IMR-90 (cell line): Measurements from ENCODE around the gene FNIP1. TPM values are rescaled to one million over a fixed set of nuclear protein-coding genes. Genes with fewer than 3 reads are reported as not detected.

Source experiments
- ATAC-seq: fragments of 200-7000 bp; cut with Tn5 transposase; 2 replicates; pipeline ENCODE4 v1.9.1; 2020; ENCODE audit warnings: low read depth, mild to moderate bottlenecking, moderate library complexity
- BruUV-seq: library from RNA; stranded (reverse); fragments of 400-500 nt; replicated peaks from 2 replicates; lab custom pipeline; 2021; lab: Mats Ljungman, UMichigan
- CTCF ChIA-PET: fragments of 300-600 bp; formaldehyde crosslinking; extraction: SDS; loops from one replicate; lab custom pipeline; 2021; ENCODE audit warnings: antibody characterized with exemption; lab: Yijun Ruan, JAX
- POLR2A ChIA-PET: fragments of 300-600 bp; sonication (Branson Sonifier 250); formaldehyde crosslinking; loops from one replicate; lab custom pipeline; 2022; ENCODE audit warnings: antibody characterized with exemption; ENCODE audit not compliant: unreplicated experiment; lab: Charles Lee
- DNase-seq: peaks from one replicate; pipeline ENCODE4 v3.0.0; 2013
- H2AFZ ChIP-seq: replicated peaks from 2 replicates; pipeline ENCODE3; 2013; ENCODE audit warnings: low read length, mild to moderate bottlenecking; ENCODE audit not compliant: poor library complexity
- H2AK5ac ChIP-seq: 2 replicates; pipeline ENCODE4 v1.6.1; 2013; ENCODE audit warnings: low read depth, low read length, inconsistent platforms
- H2AK9ac ChIP-seq: replicated peaks from 2 replicates; pipeline ENCODE3; 2013; ENCODE audit warnings: mild to moderate bottlenecking, low read depth, low read length, moderate library complexity; ENCODE audit not compliant: poor library complexity
- H2BK120ac ChIP-seq: 2 replicates; pipeline ENCODE4 v1.6.1; 2013; ENCODE audit warnings: low read depth, low read length, inconsistent platforms
- H2BK15ac ChIP-seq: 3 replicates; pipeline ENCODE4 v1.6.1; 2013; ENCODE audit warnings: low read depth, low read length, inconsistent platforms
- H2BK20ac ChIP-seq: 2 replicates; pipeline ENCODE4 v1.6.1; 2013; ENCODE audit warnings: low read depth, mild to moderate bottlenecking, inconsistent platforms, low read length, moderate library complexity
- H2BK5ac ChIP-seq: 2 replicates; pipeline ENCODE4 v1.6.1; 2013; ENCODE audit warnings: mild to moderate bottlenecking, low read depth, low read length, inconsistent platforms; ENCODE audit not compliant: poor library complexity, severe bottlenecking
- H3K14ac ChIP-seq: replicated peaks from 2 replicates; pipeline ENCODE4 v1.6.1; 2013; ENCODE audit warnings: low read depth, low read length, inconsistent platforms
- H3K18ac ChIP-seq: 2 replicates; pipeline ENCODE4 v1.6.1; 2013; ENCODE audit warnings: low read depth, low read length, control low read depth
- H3K23ac ChIP-seq: 2 replicates; pipeline ENCODE4 v1.6.1; 2013; ENCODE audit warnings: low read depth, low read length, inconsistent platforms
- H3K27ac ChIP-seq: 2 replicates; pipeline ENCODE4 v1.5.1; 2013; ENCODE audit warnings: mild to moderate bottlenecking, control low read depth, low read length; ENCODE audit not compliant: insufficient read depth
- H3K27me3 ChIP-seq: 2 replicates; pipeline ENCODE4 v1.6.1; 2013; ENCODE audit warnings: low read length; ENCODE audit not compliant: control insufficient read depth, insufficient read depth
- H3K36me3 ChIP-seq: 2 replicates; pipeline ENCODE4 v1.6.1; 2013; ENCODE audit warnings: low read length, mixed read lengths; ENCODE audit not compliant: control insufficient read depth, insufficient read depth
- H3K4ac ChIP-seq: 2 replicates; pipeline ENCODE4 v1.6.1; 2013; ENCODE audit warnings: low read depth, low read length, inconsistent platforms
- H3K4me1 ChIP-seq: 2 replicates; pipeline ENCODE4 v1.6.1; 2013; ENCODE audit warnings: low read length, mixed read lengths; ENCODE audit not compliant: control insufficient read depth, insufficient read depth
- H3K4me2 ChIP-seq: 2 replicates; pipeline ENCODE4 v1.6.1; 2013; ENCODE audit warnings: low read depth, mild to moderate bottlenecking, control low read depth, low read length, moderate library complexity
- H3K4me3 ChIP-seq: 2 replicates; pipeline ENCODE4 v1.5.1; 2013; ENCODE audit warnings: low read depth, mild to moderate bottlenecking, control low read depth, low read length, moderate library complexity; ENCODE audit not compliant: insufficient read depth
- H3K56ac ChIP-seq: 2 replicates; pipeline ENCODE4 v1.6.1; 2013; ENCODE audit warnings: low read length, inconsistent platforms; ENCODE audit not compliant: insufficient read depth; ENCODE audit errors: extremely low read depth
- H3K79me1 ChIP-seq, 2 experiments: 2 replicates each; pipeline ENCODE4 v1.6.1; 2013; ENCODE audit warnings: low read length in 2 of 2, inconsistent platforms in 1 of 2, low read depth in 1 of 2
- H3K9ac ChIP-seq: 2 replicates; pipeline ENCODE4 v1.6.1; 2013; ENCODE audit warnings: low read depth, low read length, control low read depth
- H3K9me1 ChIP-seq: 2 replicates; pipeline ENCODE4 v1.6.1; 2013; ENCODE audit warnings: low read length, inconsistent platforms; ENCODE audit not compliant: insufficient read depth
- H3K9me3 ChIP-seq: 2 replicates; pipeline ENCODE4 v1.6.1; 2013; ENCODE audit warnings: low read length; ENCODE audit not compliant: control insufficient read depth, insufficient read depth
- H4K20me1 ChIP-seq: 2 replicates; pipeline ENCODE4 v1.6.1; 2013; ENCODE audit warnings: low read length, inconsistent platforms; ENCODE audit not compliant: insufficient read depth
- H4K5ac ChIP-seq: 2 replicates; pipeline ENCODE4 v1.6.1; 2013; ENCODE audit warnings: mild to moderate bottlenecking, low read depth, low read length, control low read depth
- H4K8ac ChIP-seq, 2 experiments: 2 replicates each; pipeline ENCODE4 v1.6.1; 2013; ENCODE audit warnings: low read depth in 2 of 2, low read length in 2 of 2, control low read depth in 1 of 2, inconsistent platforms in 1 of 2
- H4K91ac ChIP-seq: 2 replicates; pipeline ENCODE4 v1.6.1; 2013; ENCODE audit warnings: low read depth, low read length, inconsistent platforms; ENCODE audit not compliant: insufficient read depth
- BHLHE40 ChIP-seq: fragments of 150-350 bp; IDR thresholded peaks from 2 replicates; pipeline ENCODE4 v1.6.1; 2016; ENCODE audit warnings: mild to moderate bottlenecking, low read depth, low read length
- CTCF ChIP-seq: conservative IDR thresholded peaks from 2 replicates; pipeline ENCODE4 v1.5.1; 2012; ENCODE audit warnings: mild to moderate bottlenecking, low read depth, low read length, improper control_type of control experiment
- FOS ChIP-seq: fragments of 150-350 bp; IDR thresholded peaks from 2 replicates; pipeline ENCODE4 v1.6.1; 2016; ENCODE audit warnings: low read depth, low read length
- POLR2A ChIP-seq: IDR thresholded peaks from 2 replicates; pipeline ENCODE4 v1.6.1; 2012; ENCODE audit warnings: mild to moderate bottlenecking, low read depth, low read length
- SMC3 ChIP-seq: fragments of 150-350 bp; IDR thresholded peaks from 2 replicates; pipeline ENCODE4 v1.6.1; 2016; ENCODE audit warnings: low read depth, mild to moderate bottlenecking, antibody characterized with exemption, low read length, moderate library complexity
- WGBS, 2 experiments: methylation state at CpG; one replicate each; pipeline versions ENCODE4 v1.1.5 to v1.1.7; 2013; ENCODE audit warnings: missing lambda C conversion rate in 2 of 2; ENCODE audit not compliant: insufficient read length in 1 of 2; ENCODE audit errors: extremely low coverage in 2 of 2; 5-methylcytosine and 5-hydroxymethylcytosine counted together
- dilution Hi-C: fragments of 300-500 bp; cut with HindIII; formaldehyde crosslinking; loops from one replicate; pipeline ENCODE4 v1.14.3; 2018; ENCODE audit warnings: low sequenced_read_pairs; ENCODE audit not compliant: unreplicated experiment
- in situ Hi-C: fragments of 300-500 bp; cut with MboI; formaldehyde crosslinking; loops from 3 replicates; pipeline ENCODE4 v1.14.3; 2019; ENCODE audit warnings: low sequenced_read_pairs, inconsistent platforms, mixed read lengths
- intact Hi-C: fragments of 100-400 bp; cut with micrococcal nuclease; formaldehyde crosslinking; loops from 2 replicates; pipeline ENCODE4 v1.10.0; 2022
- polyA plus RNA-seq, 3 experiments: library from polyadenylated mRNA; depleted of rRNA; stranded (reverse); fragments of >200 nt; gene quantifications; 2 replicates each; pipeline ENCODE4 v1.2.3, GENCODE V29; 2012; ENCODE audit warnings: low replicate concordance in 1 of 3
- total RNA-seq: library from RNA; depleted of rRNA; stranded (reverse); fragments of >200 nt; gene quantifications from 2 replicates; pipeline ENCODE4 v1.2.3, GENCODE V29; 2012

FNIP1 gene
- total and polyA plus RNA-seq, 2 of the 4 experiments (the other 2 are of a cell fraction) = 5.6 to 34.1 TPM

DNA sequence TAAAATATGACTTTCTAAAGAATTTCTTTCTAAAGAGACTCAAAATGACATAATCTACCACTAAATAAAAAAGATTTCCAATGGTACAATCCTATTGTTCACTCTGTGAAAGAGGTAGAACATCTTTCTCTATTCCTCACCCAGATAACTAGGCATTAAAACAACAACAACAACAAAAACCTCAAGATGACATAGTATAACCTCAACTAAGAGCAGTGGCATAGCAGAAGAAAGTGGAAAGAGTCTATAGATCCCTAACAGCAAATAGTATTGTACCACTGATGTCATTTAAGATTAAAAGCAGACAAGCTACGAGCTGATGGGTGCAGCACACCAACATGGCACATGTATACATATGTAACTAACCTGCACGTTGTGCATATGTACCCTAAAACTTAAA is 191.7 kb downstream of the FNIP1 start:
- Histone ChIP-seq H3K18ac (no peak overlapping the region), H3K9ac (no peak overlapping the region), H3K4ac (no peak overlapping the region), H4K91ac (no peak overlapping the region), H2AK5ac (no peak overlapping the region), H2AFZ (no peak overlapping the region), H2BK120ac (no peak overlapping the region), H2BK20ac (no peak overlapping the region), H3K9me1 (peaks cover 10% of the 10 kb centered on the region; the same call in 1 of the 2 replicates), H3K79me1 (peaks cover 24 to 53% of the 10 kb centered on the region in 2 experiments), H3K27ac (no peak overlapping the region), H3K56ac (no peak overlapping the region), H3K23ac (no peak overlapping the region), H4K20me1 (no peaks in the 10 kb centered on the region; the same call in 1 of the 2 replicates), H3K36me3 (peaks cover 3% of the 10 kb centered on the region; the same call in 1 of the 2 replicates), H2BK5ac (no peak overlapping the region), H3K4me3 (no peak overlapping the region), H3K27me3 (no peaks in the 10 kb centered on the region), H3K4me1 (peaks cover 9% of the 10 kb centered on the region), H2AK9ac (no peak overlapping the region), H2BK15ac (no peak overlapping the region), H4K5ac (no peak overlapping the region), H4K8ac (no peak overlapping the region), H3K9me3 (no peaks in the 10 kb centered on the region), H3K4me2 (no peak overlapping the region), H3K14ac (no peak overlapping the region)
- no peak for DNase-seq
- ATAC-seq = no peak
- dilution Hi-C loops (no loop called here), intact Hi-C loops (no loop called here), in situ Hi-C loops (no loop called here)
- CTCF ChIA-PET = interaction anchor here (1.0 kb wide), 1 partner anchor 15 kb away, joined by 3 read pairs; no protein-coding TSS in a partner anchor
- no CpG with 5 or more reads among the region's 2 CpGs for WGBS, 2 experiments
- no peak for TF ChIP-seq BHLHE40
- TF ChIP-seq CTCF = no peak
- TF ChIP-seq FOS = no peak
- TF ChIP-seq POLR2A = no peak
- no peak for TF ChIP-seq SMC3
- POLR2A ChIA-PET = no interaction called here
- no TSS peak for BruUV-seq
